B cell (primary cell): Measurements from ENCODE around the gene BNC2. TPM values are rescaled to one million over a fixed set of nuclear protein-coding genes. Genes with fewer than 3 reads are reported as not detected.

Experiments used
- ATAC-seq: fragments of 200-7000 bp; cut with Tn5 transposase; one replicate; pipeline ENCODE4 v1.10.0; 2021; ENCODE audit warnings: low read depth, mild to moderate bottlenecking, moderate number of reproducible peaks, moderate library complexity
- CTCF ChIA-PET: fragments of 350-600 bp; sonication (Branson Sonifier 250); formaldehyde crosslinking; loops from one replicate; lab custom pipeline; 2021; ENCODE audit warnings: antibody characterized with exemption, inconsistent platforms; lab: Charles Lee
- POLR2A ChIA-PET: fragments of 350-600 bp; sonication (Branson Sonifier 250); formaldehyde crosslinking; loops from one replicate; lab custom pipeline; 2021; ENCODE audit warnings: antibody characterized with exemption; lab: Charles Lee
- DNase-seq: peaks from one replicate; pipeline ENCODE4 v3.0.0; 2013
- H2AFZ ChIP-seq: 2 replicates; pipeline ENCODE4 v1.6.1; 2012; ENCODE audit warnings: mild to moderate bottlenecking, low read depth, low read length; ENCODE audit not compliant: insufficient read depth, poor library complexity, severe bottlenecking
- H3K27ac ChIP-seq, 2 donors: 1 replicate in 1 of 2; 2 replicates in 1 of 2; pipeline ENCODE4 v1.5.1; 2012 to 2013; ENCODE audit warnings: low read length in 2 of 2, mild to moderate bottlenecking in 2 of 2, moderate library complexity in 1 of 2
- H3K27me3 ChIP-seq, 4 experiments: fragments of 200-600 bp in 1 of 4; sonication (generic) in 1 of 4; replicated peaks in 1 of 4; 1 replicate in 2 of 4; 2 replicates in 2 of 4; pipeline versions ENCODE4 v1.6.1 to v1.7.0; 2013 to 2016; ENCODE audit warnings: low read length in 3 of 4, mild to moderate bottlenecking in 2 of 4, mixed read lengths in 1 of 4, moderate library complexity in 1 of 4; ENCODE audit not compliant: insufficient read depth in 4 of 4, control insufficient read depth in 3 of 4; ENCODE audit errors: control extremely low read depth in 1 of 4
- H3K36me3 ChIP-seq, 2 experiments: replicated peaks in 1 of 2; 1 replicate in 1 of 2; 2 replicates in 1 of 2; pipeline versions ENCODE4 v1.6.1 to v1.7.1; 2013; ENCODE audit warnings: low read length in 1 of 2; ENCODE audit not compliant: insufficient read depth in 2 of 2, control insufficient read depth in 1 of 2; ENCODE audit errors: control extremely low read depth in 1 of 2, extremely low read depth in 1 of 2
- H3K4me1 ChIP-seq, 2 donors: fragments of 200-600 bp in 1 of 2; sonication (generic) in 1 of 2; 1 replicate in 1 of 2; 2 replicates in 1 of 2; pipeline versions ENCODE4 v1.5.1 to v1.6.1; 2013 to 2017; ENCODE audit warnings: low read length in 2 of 2; ENCODE audit not compliant: control insufficient read depth in 2 of 2, insufficient read depth in 2 of 2
- H3K4me2 ChIP-seq: replicated peaks from 2 replicates; pipeline ENCODE3; 2012; ENCODE audit warnings: mild to moderate bottlenecking, low read depth, low read length; ENCODE audit not compliant: poor library complexity, severe bottlenecking
- H3K4me3 ChIP-seq, 5 experiments: fragments of 200-600 bp in 1 of 5; sonication (generic) in 1 of 5; 1 replicate in 3 of 5; 2 replicates in 2 of 5; pipeline versions ENCODE4 v1.5.1 to v1.7.0; 2011 to 2016; ENCODE audit warnings: low read length in 4 of 5, mild to moderate bottlenecking in 4 of 5, low read depth in 2 of 5, control low read depth in 1 of 5, moderate library complexity in 1 of 5; ENCODE audit not compliant: insufficient read depth in 1 of 5; ENCODE audit errors: control extremely low read depth in 1 of 5, extremely low read depth in 1 of 5
- H3K79me2 ChIP-seq: fragments of 200-600 bp; sonication (generic); one replicate; pipeline ENCODE4 v1.6.0; 2016; ENCODE audit warnings: low read length; ENCODE audit not compliant: control insufficient read depth, insufficient read depth
- H3K9ac ChIP-seq: fragments of 200-600 bp; sonication (generic); 2 replicates; pipeline ENCODE4 v1.6.1; 2017; ENCODE audit warnings: mild to moderate bottlenecking, low read length, moderate library complexity
- H3K9me3 ChIP-seq, 3 donors: one replicate each; pipeline versions ENCODE4 v1.6.1 to v1.7.1; 2013; ENCODE audit warnings: low read length in 2 of 3; ENCODE audit not compliant: control insufficient read depth in 2 of 3, insufficient read depth in 1 of 3; ENCODE audit errors: control extremely low read depth in 1 of 3
- H4K20me1 ChIP-seq: 2 replicates; pipeline ENCODE4 v1.6.0; 2012; ENCODE audit warnings: mild to moderate bottlenecking, low read length; ENCODE audit not compliant: insufficient read depth, control insufficient read depth, poor library complexity, severe bottlenecking
- H3K27ac Mint-ChIP-seq: one replicate; pipeline ENCODE4 v1.8.0; 2021; ENCODE audit warnings: mixed read lengths
- H3K27me3 Mint-ChIP-seq: one replicate; pipeline ENCODE4 v1.8.0; 2021; ENCODE audit warnings: mixed read lengths
- H3K4me1 Mint-ChIP-seq: one replicate; pipeline ENCODE4 v1.8.0; 2021; ENCODE audit warnings: mixed read lengths
- H3K4me3 Mint-ChIP-seq: one replicate; pipeline ENCODE4 v1.8.0; 2021; ENCODE audit warnings: mixed read lengths
- H3K9me3 Mint-ChIP-seq: one replicate; pipeline ENCODE4 v1.8.0; 2022; ENCODE audit warnings: mixed read lengths; ENCODE audit not compliant: insufficient read depth
- CTCF ChIP-seq: fragments of 200-600 bp; IDR thresholded peaks from one replicate; pipeline ENCODE4 v1.8.0; 2022; ENCODE audit warnings: antibody characterized with exemption, mild to moderate bottlenecking
- EZH2 ChIP-seq: IDR thresholded peaks from 2 replicates; pipeline ENCODE4 v1.6.1; 2012; ENCODE audit warnings: borderline replicate concordance, low read depth, mild to moderate bottlenecking, moderate library complexity, low read length; ENCODE audit not compliant: insufficient read depth, poor library complexity, severe bottlenecking
- WGBS: methylation state at CpG from one replicate; pipeline ENCODE4 v1.1.5; 2013; ENCODE audit warnings: missing lambda C conversion rate; ENCODE audit not compliant: insufficient coverage; 5-methylcytosine and 5-hydroxymethylcytosine counted together
- intact Hi-C: fragments of 100-400 bp; cut with micrococcal nuclease; formaldehyde crosslinking; loops from one replicate; pipeline ENCODE4 v1.10.0; 2022
- polyA plus RNA-seq: library from polyadenylated mRNA; depleted of rRNA; stranded (reverse); fragments of >200 nt; gene quantifications from 2 replicates; pipeline ENCODE4 v1.2.3, GENCODE V29; 2012
- total RNA-seq, 2 donors: library from RNA; stranded (reverse); fragments of 120-200 nt in 1 of 2; gene quantifications; 1 replicate in 1 of 2; 2 replicates in 1 of 2; pipeline versions ENCODE4 v1.2.3 to v1.2.4, GENCODE V29; 2013 to 2022

BNC2 gene
- total and polyA plus RNA-seq, 2 donors (not counting 1 experiment from before 2014, with no cell fraction given): 0.01 TPM; not detected in 1

DNA sequence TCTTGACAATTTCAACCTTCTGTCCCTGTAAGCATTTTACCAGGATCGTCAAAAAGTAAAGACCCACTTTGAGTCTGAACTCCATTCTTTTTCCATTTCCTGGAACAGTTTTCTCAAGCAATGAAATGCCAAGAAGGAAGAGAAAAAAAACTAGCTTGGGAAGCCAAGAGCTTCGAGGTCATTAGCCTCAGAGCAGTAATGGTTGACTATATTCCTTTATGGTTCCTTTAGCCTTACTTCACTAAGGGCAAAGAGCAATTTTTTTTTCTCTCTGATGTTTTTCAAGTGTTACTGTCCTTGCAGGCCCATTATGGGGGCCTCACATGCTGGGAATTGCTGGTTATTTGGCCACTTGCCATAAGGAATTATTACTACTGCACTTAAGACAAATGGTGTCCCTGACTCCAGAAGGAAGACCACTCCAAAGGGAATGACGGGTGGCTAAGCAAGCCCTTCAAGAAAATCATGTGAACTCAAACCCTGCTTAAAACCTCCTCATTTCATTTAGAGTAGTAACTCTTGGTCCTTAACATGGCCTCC lies 37.1 kb downstream of the BNC2 start:
- intact Hi-C loops: no loop called here
- Histone ChIP-seq H3K9me3 (peaks cover 0 to 3% (median 0%) of the 10 kb centered on the region in 3 donors), H3K4me2 (no peak overlapping the region), H3K4me1 (no peaks in the 10 kb centered on the region), H2AFZ (no peak overlapping the region), H3K79me2 (no peaks in the 10 kb centered on the region), H4K20me1 (no peaks in the 10 kb centered on the region), H3K4me3 (no peak overlapping the region), H3K27me3 (peaks cover 0 to 3% (median 0%) of the 10 kb centered on the region in 4 experiments), H3K27ac (no peak overlapping the region), H3K36me3 (no peaks in the 10 kb centered on the region), H3K9ac (no peak overlapping the region)
- ChIA-PET CTCF (no interaction called here), POLR2A (no interaction called here)
- 100% methylated on average over 1 of the region's 3 CpGs for WGBS
- no peak for TF ChIP-seq CTCF
- no peak for TF ChIP-seq EZH2
- no peak overlapping the region for H3K27ac Mint-ChIP-seq
- H3K4me3 Mint-ChIP-seq: no peak overlapping the region
- no peak for DNase-seq
- no peaks in the 10 kb centered on the region for H3K9me3 Mint-ChIP-seq
- peaks cover 4% of the 10 kb centered on the region for H3K27me3 Mint-ChIP-seq
- no peaks in the 10 kb centered on the region for H3K4me1 Mint-ChIP-seq
- no peak for ATAC-seq

DNA sequence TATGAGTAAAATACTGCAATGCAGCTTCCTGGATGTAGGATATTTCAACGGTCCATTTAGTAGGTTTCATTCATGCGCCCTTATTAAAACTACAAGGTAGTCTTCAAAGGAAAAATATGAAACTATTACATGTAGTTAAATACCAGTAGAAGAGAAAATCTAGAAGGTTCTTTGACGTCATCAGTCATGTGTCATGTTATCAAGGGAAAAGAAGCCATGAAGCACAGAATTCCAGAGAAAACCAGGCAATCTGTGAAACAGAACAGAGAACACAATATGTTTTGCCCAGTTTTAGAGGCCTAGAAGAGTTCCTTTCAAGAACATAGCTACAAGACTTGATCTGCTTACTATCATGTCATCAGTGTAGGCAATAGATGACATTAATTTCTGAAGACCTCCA lies 38.4 kb downstream of the BNC2 start:
- H3K27ac Mint-ChIP-seq: no peak overlapping the region
- DNase-seq (no peak), ATAC-seq (no peak)
- intact Hi-C loops: no loop called here
- Histone ChIP-seq H3K9ac (no peak overlapping the region), H3K9me3 (no peaks in the 10 kb centered on the region), H3K36me3 (no peaks in the 10 kb centered on the region), H3K27me3 (peaks cover 0 to 3% (median 1%) of the 10 kb centered on the region in 4 experiments), H3K27ac (no peak overlapping the region), H4K20me1 (no peaks in the 10 kb centered on the region), H2AFZ (no peak overlapping the region), H3K4me2 (no peak overlapping the region), H3K4me3 (no peak overlapping the region), H3K79me2 (no peaks in the 10 kb centered on the region), H3K4me1 (no peaks in the 10 kb centered on the region)
- WGBS: 100% methylated on average over 1 of the region's 3 CpGs
- CTCF ChIA-PET: no interaction called here
- H3K4me1 Mint-ChIP-seq: no peaks in the 10 kb centered on the region
- TF ChIP-seq EZH2 (no peak), CTCF (no peak)
- no peaks in the 10 kb centered on the region for H3K9me3 Mint-ChIP-seq
- H3K4me3 Mint-ChIP-seq: no peak overlapping the region
- POLR2A ChIA-PET: no interaction called here
- peaks cover 12% of the 10 kb centered on the region for H3K27me3 Mint-ChIP-seq
